ENCODE data around the gene GET3. TPM values are rescaled to one million over a fixed set of nuclear protein-coding genes. Genes with fewer than 3 reads are reported as not detected.
"Not testable (repeated sequence)": the region's sequence is repeated elsewhere in the genome, so short reads cannot be mapped to it uniquely, and the experiment has no call there.

The GET3 gene
- total RNA-seq = 62.7 and 62.8 TPM in 2 replicates

DNA sequence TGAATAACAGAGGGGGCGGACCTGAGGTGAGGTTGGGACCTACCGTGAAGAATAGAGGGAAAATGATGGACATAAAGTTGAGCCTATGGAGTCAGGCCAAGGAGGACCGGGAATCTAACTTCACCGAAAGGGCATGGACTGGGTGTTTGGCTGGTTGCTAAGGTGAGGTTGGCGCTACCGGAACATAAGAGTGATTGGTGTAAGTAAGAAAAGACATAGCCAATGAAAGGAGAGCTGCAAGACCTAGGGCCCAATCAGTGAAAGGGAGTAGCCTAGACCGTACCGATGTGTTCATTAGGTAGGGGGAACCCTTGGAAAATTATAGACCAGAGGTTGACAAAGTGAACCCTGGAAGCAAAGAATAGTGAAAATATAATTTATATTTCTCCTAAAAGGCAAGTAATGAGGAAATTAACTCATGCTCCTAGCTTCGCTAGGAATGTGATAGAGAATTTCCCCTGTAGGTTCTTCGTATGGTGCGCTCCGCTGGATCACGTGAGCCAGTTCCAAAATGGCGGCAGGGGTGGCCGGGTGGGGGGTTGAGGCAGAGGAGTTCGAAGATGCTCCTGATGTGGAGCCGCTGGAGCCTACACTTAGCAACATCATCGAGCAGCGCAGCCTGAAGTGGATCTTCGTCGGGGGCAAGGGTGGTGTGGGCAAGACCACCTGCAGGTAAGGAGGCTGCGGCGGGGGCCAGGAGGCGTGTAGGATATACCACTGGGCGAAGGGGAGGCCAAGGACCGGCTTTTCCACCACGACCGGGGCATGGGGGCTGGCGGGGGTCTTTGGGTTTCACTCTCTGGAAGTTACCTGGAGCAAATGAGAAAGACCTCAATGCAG is at the start of gene GET3:
TSS of gene GET3 (plus strand) at position 503 of the 840 bp plus-strand sequence. CDS start at position 512, 9 bp downstream.
- H3K36me3 Mint-ChIP-seq (ENCODE audit: low read depth) = peaks cover 29% of the 10 kb centered on the region
- H3K9me3 Mint-ChIP-seq = no peaks in the 10 kb centered on the region
- H3K4me1 Mint-ChIP-seq (ENCODE audit: low read depth) = peaks cover 27% of the 10 kb centered on the region
- H3K4me3 Mint-ChIP-seq (ENCODE audit: low read depth) = peak within 1 kb of the TSS; percentile 98
- peak; percentile 78 for DNase-seq (ENCODE audit: low spot score)
- intact Hi-C loops (cut with micrococcal nuclease) = loop anchor here (1.0 kb wide), 1 partner anchor 201 kb away; the partner anchor contains the start of gene CALR
- H3K27me3 Mint-ChIP-seq (ENCODE audit: low read depth) = no peaks in the 10 kb centered on the region
- peak within 1 kb of the TSS; percentile 78 for H3K27ac Mint-ChIP-seq

DNA sequence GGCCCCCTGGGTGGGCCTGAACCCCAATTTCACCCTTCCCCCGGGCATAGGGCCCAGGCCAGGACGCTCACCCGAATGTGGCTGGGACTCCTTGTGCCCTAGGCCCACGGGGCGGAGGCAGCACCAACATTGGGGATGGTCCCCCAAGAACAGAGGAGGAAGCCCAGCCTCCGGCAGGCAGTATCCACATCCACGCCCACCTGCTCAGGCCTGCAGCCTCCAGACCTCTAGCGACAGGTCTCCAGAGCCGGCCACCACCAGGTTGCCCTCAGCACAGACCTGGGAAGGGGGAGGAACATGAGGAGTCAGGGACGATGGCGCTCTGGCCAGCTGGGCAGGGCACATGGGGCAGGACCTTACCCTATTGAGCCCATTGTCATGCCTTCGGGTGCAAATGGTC is 48.3 kb upstream of the GET3 start:
- Mint-ChIP-seq H3K36me3 (ENCODE audit: low read depth) (no peaks in the 10 kb centered on the region), H3K27ac (no peak overlapping the region), H3K9me3 (no peaks in the 10 kb centered on the region), H3K4me3 (ENCODE audit: low read depth) (no peak overlapping the region), H3K4me1 (ENCODE audit: low read depth) (no peaks in the 10 kb centered on the region), H3K27me3 (ENCODE audit: low read depth) (no peaks in the 10 kb centered on the region)
- intact Hi-C loops (cut with micrococcal nuclease) = no loop called here
- DNase-seq (ENCODE audit: low spot score) = no peak

DNA sequence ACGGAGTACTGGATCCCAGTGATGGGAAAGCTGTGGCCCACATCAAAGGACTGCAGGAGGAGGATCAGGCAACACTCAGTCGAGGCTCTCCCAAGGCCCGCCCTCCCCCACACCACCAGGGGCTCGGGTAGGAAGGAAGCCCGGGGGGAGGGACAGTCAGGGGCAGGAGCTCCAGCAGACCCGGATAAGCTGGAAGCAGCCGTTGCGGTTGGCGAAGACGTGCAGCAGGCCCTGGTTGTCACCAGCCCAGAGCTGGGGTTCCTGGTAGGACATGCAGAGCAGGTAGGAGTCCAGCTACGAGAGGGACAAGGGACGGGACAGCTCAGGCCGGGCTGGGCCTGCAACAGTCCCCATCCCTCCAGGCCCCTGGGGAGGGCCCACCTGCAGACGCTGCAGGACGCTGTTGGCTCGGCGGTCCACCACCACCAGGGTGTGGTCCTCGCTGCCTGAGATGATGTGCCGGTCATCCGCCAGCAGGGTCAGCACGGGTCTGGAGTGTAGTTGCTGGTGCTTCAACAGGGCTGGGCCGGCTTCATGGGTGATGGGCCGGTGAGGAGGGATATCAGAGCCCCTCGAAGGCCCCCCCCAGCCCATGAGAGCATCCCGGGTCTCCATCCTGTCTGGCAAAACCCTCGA is 47.6 kb upstream of the GET3 start:
- Mint-ChIP-seq H3K27me3 (ENCODE audit: low read depth) (no peaks in the 10 kb centered on the region), H3K9me3 (no peaks in the 10 kb centered on the region), H3K27ac (no peak overlapping the region), H3K4me3 (ENCODE audit: low read depth) (no peak overlapping the region), H3K36me3 (ENCODE audit: low read depth) (no peaks in the 10 kb centered on the region), H3K4me1 (ENCODE audit: low read depth) (no peaks in the 10 kb centered on the region)
- intact Hi-C loops (cut with micrococcal nuclease) = no loop called here
- DNase-seq (ENCODE audit: low spot score) = no peak

DNA sequence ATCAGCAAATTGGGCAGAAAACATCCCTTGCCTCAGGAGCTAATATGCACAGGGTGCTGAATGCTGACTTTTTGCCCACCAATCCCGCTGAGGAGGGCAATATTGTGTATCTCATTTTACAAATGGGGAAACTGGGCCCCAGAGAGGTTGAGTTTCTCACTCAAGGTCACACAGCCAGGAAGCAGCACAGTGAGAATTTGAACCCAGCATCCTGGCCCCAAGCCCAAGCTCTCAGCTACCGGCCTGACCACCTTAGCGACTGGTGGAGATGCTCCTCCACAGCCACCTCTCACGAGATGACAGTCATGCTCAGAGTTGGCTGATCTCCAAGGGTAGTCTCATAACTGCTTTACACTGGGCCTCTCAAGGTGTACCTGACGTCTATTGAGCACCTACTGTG is 44.3 kb upstream of the GET3 start:
- no peak overlapping the region for H3K4me3 Mint-ChIP-seq (ENCODE audit: low read depth)
- H3K27ac Mint-ChIP-seq = no peak overlapping the region
- peaks cover 2% of the 10 kb centered on the region for H3K4me1 Mint-ChIP-seq (ENCODE audit: low read depth)
- H3K9me3 Mint-ChIP-seq = no peaks in the 10 kb centered on the region
- H3K36me3 Mint-ChIP-seq (ENCODE audit: low read depth) = peaks cover 4% of the 10 kb centered on the region
- no peaks in the 10 kb centered on the region for H3K27me3 Mint-ChIP-seq (ENCODE audit: low read depth)
- intact Hi-C loops (cut with micrococcal nuclease) = no loop called here
- DNase-seq (ENCODE audit: low spot score) = no peak

DNA sequence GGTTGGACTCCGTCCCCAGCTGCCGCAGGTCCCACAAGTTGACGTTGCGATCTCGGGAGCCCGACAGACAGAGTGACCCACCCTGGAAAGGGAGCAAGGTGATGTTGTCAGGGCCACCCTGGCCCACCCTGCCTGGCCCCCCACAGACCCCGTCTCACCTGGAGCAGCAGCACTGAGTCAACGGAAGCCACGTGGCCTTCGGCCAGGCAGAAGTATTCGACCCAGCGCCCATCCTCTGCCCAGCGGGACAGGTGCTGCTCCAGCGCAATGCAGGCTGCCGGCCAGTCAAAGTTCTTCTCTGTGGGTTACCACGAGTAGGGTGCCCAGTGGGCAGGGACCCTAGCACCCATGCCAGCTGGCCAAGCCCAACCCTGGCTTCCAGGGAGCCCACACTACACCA is 42.7 kb upstream of the GET3 start:
- peaks cover 12% of the 10 kb centered on the region for H3K36me3 Mint-ChIP-seq (ENCODE audit: low read depth)
- peaks cover 3% of the 10 kb centered on the region for H3K4me1 Mint-ChIP-seq (ENCODE audit: low read depth)
- intact Hi-C loops (cut with micrococcal nuclease) = no loop called here
- H3K27ac Mint-ChIP-seq = no peak overlapping the region
- H3K9me3 Mint-ChIP-seq = no peaks in the 10 kb centered on the region
- no peaks in the 10 kb centered on the region for H3K27me3 Mint-ChIP-seq (ENCODE audit: low read depth)
- H3K4me3 Mint-ChIP-seq (ENCODE audit: low read depth) = no peak overlapping the region
- DNase-seq (ENCODE audit: low spot score) = no peak

DNA sequence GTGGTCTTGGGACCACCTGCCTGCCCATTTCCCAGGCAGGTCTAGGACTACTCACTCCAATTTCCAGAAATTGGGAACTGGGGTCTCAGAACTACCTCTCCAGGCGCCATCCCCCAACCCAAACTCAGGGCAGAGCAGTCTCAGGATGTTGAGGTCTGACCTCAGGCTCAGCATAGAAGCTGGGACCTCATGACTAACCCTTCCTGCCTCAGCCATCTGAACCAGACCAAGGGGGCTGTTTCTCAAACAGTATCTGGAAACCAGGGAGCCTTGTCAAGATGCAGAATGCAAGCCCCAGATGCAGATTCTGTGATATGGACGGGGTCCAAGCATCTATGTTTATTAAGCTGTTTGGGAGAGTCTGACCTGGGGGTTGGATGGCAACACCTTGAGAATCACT is 42.2 kb upstream of the GET3 start:
- Mint-ChIP-seq H3K27me3 (ENCODE audit: low read depth) (no peaks in the 10 kb centered on the region), H3K27ac (no peak overlapping the region)

DNA sequence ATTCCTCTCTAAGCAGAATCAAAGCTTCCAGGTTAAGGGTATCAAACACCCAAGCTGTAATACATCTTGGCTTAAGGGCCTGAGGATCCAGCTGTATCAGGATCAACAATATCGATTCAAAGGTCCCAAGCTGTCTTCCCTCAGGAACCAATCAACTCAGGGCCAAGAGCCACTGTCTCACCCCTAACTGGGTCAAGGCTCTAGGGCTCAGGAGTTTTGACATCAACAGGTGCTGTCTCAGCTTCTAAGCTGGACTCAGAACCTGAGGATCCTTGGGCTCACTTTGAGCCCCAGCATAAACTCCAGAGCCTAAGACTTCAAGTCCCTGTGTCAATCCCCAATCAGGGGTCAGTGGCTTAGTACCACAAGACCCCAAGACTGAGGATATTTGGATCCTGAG is 41.8 kb upstream of the GET3 start:
- H3K27me3 Mint-ChIP-seq (ENCODE audit: low read depth) = no peaks in the 10 kb centered on the region
- H3K4me1 Mint-ChIP-seq (ENCODE audit: low read depth) = peaks cover 3% of the 10 kb centered on the region
- H3K27ac Mint-ChIP-seq = no peak overlapping the region
- no peaks in the 10 kb centered on the region for H3K9me3 Mint-ChIP-seq
- DNase-seq (ENCODE audit: low spot score) = no peak
- peak overlapping the region; percentile 74 for H3K4me3 Mint-ChIP-seq (ENCODE audit: low read depth)
- intact Hi-C loops (cut with micrococcal nuclease) = no loop called here
- peaks cover 12% of the 10 kb centered on the region for H3K36me3 Mint-ChIP-seq (ENCODE audit: low read depth)

More for the DNA sequence above, 42.2 kb upstream of the GET3 start:
- DNase-seq (ENCODE audit: low spot score) = no peak
- intact Hi-C loops (cut with micrococcal nuclease) = no loop called here
- Mint-ChIP-seq H3K9me3 (no peaks in the 10 kb centered on the region), H3K4me3 (ENCODE audit: low read depth) (peak overlapping the region; percentile 21), H3K4me1 (ENCODE audit: low read depth) (peaks cover 3% of the 10 kb centered on the region), H3K36me3 (ENCODE audit: low read depth) (peaks cover 12% of the 10 kb centered on the region)

DNA sequence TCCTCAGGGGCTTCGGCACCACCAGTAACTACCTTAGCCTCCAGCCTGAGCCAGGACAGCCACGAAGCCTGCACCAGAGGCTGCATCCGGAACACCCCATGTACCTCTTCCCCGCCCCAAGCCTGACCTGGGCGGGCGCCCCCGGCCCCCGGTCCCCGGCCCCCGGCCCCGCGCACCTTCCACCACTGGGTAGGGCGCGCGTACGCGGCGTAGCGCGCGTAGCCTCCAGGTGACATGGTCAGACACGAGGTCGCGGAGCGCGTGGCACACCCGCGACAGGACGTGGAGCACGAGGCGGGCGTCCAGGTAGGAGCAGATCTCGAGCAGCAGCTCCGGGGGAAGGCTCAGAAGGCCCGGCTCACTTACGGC is 41.3 kb upstream of the GET3 start:
- intact Hi-C loops (cut with micrococcal nuclease) = loop anchor here (2.0 kb wide), 1 partner anchor 15 kb away; the partner anchor contains the start of gene DHPS
- peak overlapping the region; percentile 89 for H3K4me3 Mint-ChIP-seq (ENCODE audit: low read depth)
- peak overlapping the region; percentile 95 for H3K27ac Mint-ChIP-seq
- H3K27me3 Mint-ChIP-seq (ENCODE audit: low read depth) = no peaks in the 10 kb centered on the region
- H3K9me3 Mint-ChIP-seq = no peaks in the 10 kb centered on the region
- peak; percentile 30 for DNase-seq (ENCODE audit: low spot score)
- H3K36me3 Mint-ChIP-seq (ENCODE audit: low read depth) = peaks cover 16% of the 10 kb centered on the region
- H3K4me1 Mint-ChIP-seq (ENCODE audit: low read depth) = peaks cover 3% of the 10 kb centered on the region

DNA sequence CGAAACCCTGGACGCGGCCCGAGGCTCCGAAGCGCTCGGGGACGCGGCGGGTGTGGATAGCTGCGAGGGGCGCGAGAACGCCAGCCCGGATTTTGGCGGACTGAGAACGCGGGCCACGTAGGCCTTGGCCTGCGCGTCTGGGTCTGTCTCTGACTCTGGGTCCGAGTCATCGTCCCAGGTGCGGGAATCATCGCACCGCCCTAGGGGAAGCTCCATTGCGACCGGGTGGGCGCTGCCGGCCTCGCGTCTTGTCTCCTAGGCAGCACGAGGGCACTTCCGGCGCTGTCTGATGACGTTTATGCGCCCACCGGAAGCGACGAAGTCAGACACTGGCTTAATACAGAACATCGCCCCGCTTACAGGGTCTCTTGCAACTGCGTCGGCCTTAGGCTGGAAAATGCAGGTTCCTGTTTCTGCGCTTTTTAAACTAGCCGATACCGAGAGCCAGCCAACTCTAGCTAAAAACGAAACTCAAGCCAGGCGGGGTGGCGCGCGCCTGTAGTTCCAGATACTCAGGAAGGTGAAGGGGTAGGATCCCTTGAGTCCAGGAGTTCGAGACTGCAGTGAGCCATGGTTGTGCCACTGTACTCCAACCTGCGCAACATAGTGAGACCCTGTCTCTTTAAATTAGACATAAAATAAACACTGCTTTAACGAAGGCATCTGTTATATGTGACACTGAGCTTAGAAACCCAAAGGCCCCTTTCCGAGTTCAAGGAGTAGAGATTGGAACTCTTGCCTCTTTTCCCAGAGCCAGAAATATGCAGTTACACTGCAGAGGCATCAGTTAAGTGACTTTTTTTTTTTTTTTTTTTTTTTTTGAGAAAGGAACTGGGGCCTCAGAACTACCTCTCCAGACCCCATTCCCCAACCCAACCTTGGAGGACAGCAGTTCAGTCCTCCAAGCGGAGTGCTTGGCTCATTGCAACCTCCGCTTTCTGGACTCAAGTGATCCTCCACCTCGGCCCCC is 40.6 kb upstream of the GET3 start, which contains the start of gene FBXW9:
TSS of gene FBXW9 (minus strand) at position 266 of the 970 bp plus-strand sequence. CDS start at position 216, 50 bp downstream.
- H3K4me1 Mint-ChIP-seq (ENCODE audit: low read depth) = peaks cover 3% of the 10 kb centered on the region
- H3K9me3 Mint-ChIP-seq = no peaks in the 10 kb centered on the region
- DNase-seq (ENCODE audit: low spot score) = peak; percentile 94
- H3K4me3 Mint-ChIP-seq (ENCODE audit: low read depth) = peak within 1 kb of the TSS; percentile 89
- H3K36me3 Mint-ChIP-seq (ENCODE audit: low read depth) = peaks cover 22% of the 10 kb centered on the region
- intact Hi-C loops (cut with micrococcal nuclease) = loop anchor here (2.0 kb wide), 1 partner anchor 16 kb away; the partner anchor contains the start of gene DHPS
- H3K27ac Mint-ChIP-seq = peak within 1 kb of the TSS; percentile 95
- H3K27me3 Mint-ChIP-seq (ENCODE audit: low read depth) = no peaks in the 10 kb centered on the region

DNA sequence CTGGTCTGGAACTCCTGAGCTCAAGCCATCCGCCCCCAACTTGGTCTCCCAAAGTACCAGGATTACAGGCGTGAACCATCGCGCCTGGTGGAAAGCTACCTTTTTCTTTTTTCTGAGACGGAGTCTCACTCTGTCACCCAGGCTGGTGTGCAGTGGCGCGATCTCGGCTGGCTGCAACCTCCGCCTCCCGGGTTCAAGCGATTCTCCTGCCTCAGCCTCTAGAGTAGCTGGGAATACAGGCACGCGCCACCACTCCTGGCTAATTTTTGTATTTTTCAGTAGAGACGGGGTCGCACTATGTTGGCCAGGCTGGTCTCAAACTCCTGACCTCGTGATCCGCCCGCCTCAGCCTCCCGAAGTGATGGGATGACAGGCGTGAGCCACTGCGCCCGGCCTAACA is 39.9 kb upstream of the GET3 start:
- Mint-ChIP-seq H3K36me3 (ENCODE audit: low read depth) (peaks cover 26% of the 10 kb centered on the region), H3K4me3 (ENCODE audit: low read depth) (peak overlapping the region; percentile 37)
- not testable (repeated sequence) for H3K27ac Mint-ChIP-seq; H3K4me1 Mint-ChIP-seq (ENCODE audit: low read depth); H3K9me3 Mint-ChIP-seq; DNase-seq (ENCODE audit: low spot score); H3K27me3 Mint-ChIP-seq (ENCODE audit: low read depth)
- intact Hi-C loops (cut with micrococcal nuclease) = loop anchor here (2.0 kb wide), 1 partner anchor 17 kb away; the partner anchor contains the start of gene DHPS

DNA sequence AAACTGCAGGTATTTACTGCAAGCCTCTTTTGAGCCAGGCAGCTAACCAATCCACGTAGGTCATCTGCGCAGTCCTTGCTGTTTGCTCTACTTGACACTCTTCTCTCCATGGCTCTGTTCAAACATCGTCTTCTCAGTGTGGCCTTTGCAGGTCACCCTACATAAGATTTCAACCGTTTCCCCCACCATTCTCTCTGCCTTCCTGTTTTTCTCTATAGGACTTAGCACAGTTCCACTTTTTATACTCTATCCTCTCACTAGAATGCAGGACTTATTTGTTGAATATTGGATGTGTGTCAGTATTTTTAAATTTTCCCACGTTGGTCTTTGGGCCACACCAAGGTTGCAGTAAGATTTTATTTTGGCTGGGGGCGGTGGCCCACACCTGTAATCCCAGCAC is 39.2 kb upstream of the GET3 start:
- Mint-ChIP-seq H3K4me3 (ENCODE audit: low read depth) (peak overlapping the region; percentile 67), H3K4me1 (ENCODE audit: low read depth) (peaks cover 3% of the 10 kb centered on the region), H3K9me3 (no peaks in the 10 kb centered on the region), H3K27me3 (ENCODE audit: low read depth) (no peaks in the 10 kb centered on the region), H3K36me3 (ENCODE audit: low read depth) (peaks cover 30% of the 10 kb centered on the region), H3K27ac (peak overlapping the region; percentile 63)
- intact Hi-C loops (cut with micrococcal nuclease) = no loop called here
- DNase-seq (ENCODE audit: low spot score) = no peak

DNA sequence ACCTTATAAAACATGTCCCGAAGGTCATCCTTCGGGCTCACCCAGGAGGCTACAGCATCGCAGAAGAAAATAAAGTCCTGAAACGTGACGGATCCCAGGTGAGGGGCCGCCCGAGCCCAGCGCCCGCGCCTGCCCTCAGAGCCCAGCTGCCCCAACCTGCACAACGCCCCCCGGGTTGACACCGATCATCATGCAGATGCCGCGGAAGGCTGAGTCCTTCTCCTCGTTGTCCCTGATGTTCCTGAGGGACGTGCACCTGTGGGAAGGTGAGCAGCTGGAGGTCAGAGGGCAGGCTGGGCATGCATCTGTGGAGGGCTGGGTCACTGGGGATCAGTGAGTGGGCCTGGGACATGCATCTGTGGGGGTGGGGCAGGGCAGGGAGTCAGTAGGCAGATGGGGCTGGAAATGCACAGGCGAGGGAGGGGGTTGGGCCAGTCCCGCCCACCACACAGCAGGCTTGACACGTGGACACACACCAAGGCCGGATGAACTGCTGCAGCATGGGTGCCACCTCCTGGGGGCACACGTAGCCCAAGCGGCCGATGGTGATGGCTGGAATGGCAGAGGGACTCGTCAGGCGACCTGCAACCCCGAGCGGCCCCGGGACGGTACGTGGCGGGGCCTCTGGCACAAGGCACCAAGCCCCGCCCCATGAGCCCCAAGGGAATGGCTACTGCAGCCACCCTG is 35.6 kb upstream of the GET3 start:
- Mint-ChIP-seq H3K9me3 (no peaks in the 10 kb centered on the region), H3K4me1 (ENCODE audit: low read depth) (peaks cover 3% of the 10 kb centered on the region), H3K27ac (no peak overlapping the region), H3K27me3 (ENCODE audit: low read depth) (no peaks in the 10 kb centered on the region), H3K36me3 (ENCODE audit: low read depth) (peaks cover 56% of the 10 kb centered on the region), H3K4me3 (ENCODE audit: low read depth) (no peak overlapping the region)
- intact Hi-C loops (cut with micrococcal nuclease) = no loop called here
- no peak for DNase-seq (ENCODE audit: low spot score)
